Natural killer cell (primary cell): ENCODE measurements around the gene ZNF440. TPM values are rescaled to one million over a fixed set of nuclear protein-coding genes. Genes with fewer than 3 reads are reported as not detected.

Source experiments
- ATAC-seq, 3 donors: fragments of 150-1000 bp in 2 of 3; fragments of 200-7000 bp in 1 of 3; cut with Tn5 transposase; 1 replicate in 1 of 3; 2 replicates in 2 of 3; pipeline ENCODE4 v1.10.0; 2021; ENCODE audit warnings: mild to moderate bottlenecking in 2 of 3, moderate library complexity in 2 of 3
- DNase-seq, 2 donors: peaks; one replicate each; pipeline versions ENCODE4 v3.0.0 to v3.0.0-alpha.2; 2013 to 2021; ENCODE audit warnings: mixed read lengths in 1 of 2
- H3K27ac ChIP-seq: one replicate; pipeline ENCODE4 v1.5.1; 2013; ENCODE audit warnings: mild to moderate bottlenecking, low read length
- H3K27me3 ChIP-seq: one replicate; pipeline ENCODE4 v1.6.1; 2013; ENCODE audit warnings: low read length; ENCODE audit not compliant: control insufficient read depth, insufficient read depth
- H3K36me3 ChIP-seq: one replicate; pipeline ENCODE4 v1.6.1; 2013; ENCODE audit warnings: low read length; ENCODE audit not compliant: control insufficient read depth, insufficient read depth
- H3K4me1 ChIP-seq: one replicate; pipeline ENCODE4 v1.6.1; 2013; ENCODE audit warnings: low read length; ENCODE audit not compliant: control insufficient read depth, insufficient read depth
- H3K4me3 ChIP-seq: one replicate; pipeline ENCODE4 v1.5.1; 2013; ENCODE audit warnings: low read length
- H3K9me3 ChIP-seq: one replicate; pipeline ENCODE4 v1.6.1; 2013; ENCODE audit warnings: low read length; ENCODE audit not compliant: control insufficient read depth, insufficient read depth
- H3K27ac Mint-ChIP-seq, 2 donors: one replicate each; pipeline ENCODE4 v1.8.0; 2022; ENCODE audit warnings: mild to moderate bottlenecking in 2 of 2, mixed read lengths in 2 of 2, moderate library complexity in 1 of 2
- H3K27me3 Mint-ChIP-seq, 2 donors: one replicate each; pipeline ENCODE4 v1.8.0; 2022; ENCODE audit warnings: low read depth in 2 of 2, mixed read lengths in 2 of 2
- H3K36me3 Mint-ChIP-seq: one replicate; pipeline ENCODE4 v1.8.0; 2022; ENCODE audit warnings: mixed read lengths
- H3K4me1 Mint-ChIP-seq, 2 donors: one replicate each; pipeline ENCODE4 v1.8.0; 2022; ENCODE audit warnings: mixed read lengths in 2 of 2
- H3K4me3 Mint-ChIP-seq: one replicate; pipeline ENCODE4 v1.8.0; 2022; ENCODE audit warnings: mild to moderate bottlenecking, moderate library complexity, mixed read lengths
- H3K9me3 Mint-ChIP-seq, 2 donors: one replicate each; pipeline ENCODE4 v1.8.0; 2022; ENCODE audit warnings: mixed read lengths in 2 of 2
- CTCF ChIP-seq: fragments of 200-600 bp; IDR thresholded peaks from one replicate; pipeline ENCODE4 v1.8.0; 2022; ENCODE audit warnings: antibody characterized with exemption
- WGBS: methylation state at CpG from one replicate; pipeline ENCODE4 v1.1.7; 2013; ENCODE audit warnings: missing lambda C conversion rate; ENCODE audit not compliant: insufficient coverage; 5-methylcytosine and 5-hydroxymethylcytosine counted together
- intact Hi-C: fragments of 100-400 bp; cut with micrococcal nuclease; formaldehyde crosslinking; loops from one replicate; pipeline ENCODE4 v1.14.2; 2022
- total RNA-seq, 4 donors: library from RNA; stranded (reverse); fragments of 120-200 nt in 1 of 4; gene quantifications; one replicate each; pipeline versions ENCODE4 v1.2.3 to v1.2.4, GENCODE V29; 2013 to 2022

ZNF440 gene
- 10 to 100 TPM; 21.8 to 37.4 (median 26.6) TPM for total RNA-seq
- total RNA-seq (2013): 21.5 TPM

DNA sequence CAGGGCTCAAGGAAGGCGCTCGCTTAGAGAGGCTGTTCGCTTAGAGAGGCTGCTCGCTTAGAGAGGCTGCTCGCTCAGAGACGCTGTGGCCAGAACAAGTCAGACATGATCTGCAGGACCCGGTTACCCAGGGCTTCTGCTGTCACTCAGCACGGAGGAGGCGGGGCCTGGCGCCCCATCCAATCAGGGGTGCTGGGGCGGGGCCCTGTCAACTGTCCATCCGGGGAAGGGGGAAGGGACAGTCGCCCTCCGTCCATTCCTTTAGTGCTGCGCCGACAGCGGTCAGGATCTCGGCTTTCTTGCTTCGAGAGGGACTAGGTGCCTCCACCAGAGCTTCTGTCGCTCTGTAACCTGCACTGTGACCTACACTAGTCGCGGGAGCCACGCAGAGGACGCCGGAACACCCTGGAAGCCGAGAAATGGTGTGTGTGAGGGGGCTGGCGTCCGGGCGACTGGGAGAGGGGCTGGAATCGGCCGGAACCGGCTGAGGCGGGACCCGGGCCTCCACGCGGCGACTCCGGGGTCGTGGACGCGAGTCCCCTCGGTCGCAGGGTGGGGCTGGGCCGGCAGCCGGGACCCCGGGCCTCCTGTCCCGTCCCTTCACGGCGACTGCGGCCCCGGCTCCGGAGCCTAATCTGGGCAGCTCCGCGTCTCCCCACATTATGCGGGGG lies at the start of gene ZNF440:
Gene ZNF440 (plus strand): TSS at position 245 of the 671 bp plus-strand sequence. CDS start 175 bp downstream, at position 420.
- WGBS: under 1% methylated on average over 55 of the region's 55 CpGs
- H3K9me3 ChIP-seq: no peaks in the 10 kb centered on the region
- no peaks in the 10 kb centered on the region for H3K36me3 Mint-ChIP-seq
- peak; percentile 84 to 92 for DNase-seq
- H3K27ac ChIP-seq: peak within 1 kb of the TSS; percentile 55
- peak within 1 kb of the TSS; percentile 77 to 91 for H3K27ac Mint-ChIP-seq
- H3K4me1 Mint-ChIP-seq: peaks cover 25 to 32% of the 10 kb centered on the region in 2 donors
- H3K36me3 ChIP-seq: no peaks in the 10 kb centered on the region
- no peaks in the 10 kb centered on the region for H3K9me3 Mint-ChIP-seq
- H3K27me3 ChIP-seq: no peaks in the 10 kb centered on the region
- peak within 1 kb of the TSS; percentile 95 for H3K4me3 Mint-ChIP-seq
- ATAC-seq: peak; percentile 99 to 100 (median 99)
- H3K4me3 ChIP-seq: peak within 1 kb of the TSS; percentile 83
- H3K4me1 ChIP-seq: peaks cover 17% of the 10 kb centered on the region
- intact Hi-C loops: loop anchor here (1.0 to 5.0 kb wide), 2 partner anchors 16 to 33 kb away; partner anchors contain the start of genes ZNF439 and ZNF491
- TF ChIP-seq CTCF: no peak
- no peaks in the 10 kb centered on the region for H3K27me3 Mint-ChIP-seq

- DNase-seq (peak; percentile 89 to 95), ATAC-seq (peak; percentile 92 to 97 (median 96))
- H3K9me3 ChIP-seq: peaks cover 4% of the 10 kb centered on the region
- peak within 1 kb of the TSS; percentile 65 for H3K4me3 ChIP-seq
- TF ChIP-seq CTCF: no peak
- H3K27ac ChIP-seq: peak within 1 kb of the TSS; percentile 83
- H3K27me3 ChIP-seq: no peaks in the 10 kb centered on the region
- peaks cover 0 to under 1% of the 10 kb centered on the region in 2 donors for H3K9me3 Mint-ChIP-seq
- H3K27me3 Mint-ChIP-seq: peaks cover 0 to 3% of the 10 kb centered on the region in 2 donors
- intact Hi-C loops: loop anchor here (1.0 kb wide), 1 partner anchor 28 kb away; no protein-coding TSS in a partner anchor
- H3K4me3 Mint-ChIP-seq: peak within 1 kb of the TSS; percentile 98
- peaks cover 28 to 30% of the 10 kb centered on the region in 2 donors for H3K4me1 Mint-ChIP-seq
- H3K36me3 ChIP-seq: no peaks in the 10 kb centered on the region
- no peaks in the 10 kb centered on the region for H3K36me3 Mint-ChIP-seq
- WGBS: under 1% methylated on average over 61 of the region's 61 CpGs
- H3K4me1 ChIP-seq: peaks cover 19% of the 10 kb centered on the region
- H3K27ac Mint-ChIP-seq: peak within 1 kb of the TSS; percentile 91 to 98
Measured at GRCh38 chr19:11766597-11767591, 47.2 kb upstream of the ZNF440 start, which contains the start of gene ZNF441. Gene ZNF441, plus strand, starts transcription at chr19:11767000. Its CDS starts 194 bp downstream, at chr19:11767194.

DNA sequence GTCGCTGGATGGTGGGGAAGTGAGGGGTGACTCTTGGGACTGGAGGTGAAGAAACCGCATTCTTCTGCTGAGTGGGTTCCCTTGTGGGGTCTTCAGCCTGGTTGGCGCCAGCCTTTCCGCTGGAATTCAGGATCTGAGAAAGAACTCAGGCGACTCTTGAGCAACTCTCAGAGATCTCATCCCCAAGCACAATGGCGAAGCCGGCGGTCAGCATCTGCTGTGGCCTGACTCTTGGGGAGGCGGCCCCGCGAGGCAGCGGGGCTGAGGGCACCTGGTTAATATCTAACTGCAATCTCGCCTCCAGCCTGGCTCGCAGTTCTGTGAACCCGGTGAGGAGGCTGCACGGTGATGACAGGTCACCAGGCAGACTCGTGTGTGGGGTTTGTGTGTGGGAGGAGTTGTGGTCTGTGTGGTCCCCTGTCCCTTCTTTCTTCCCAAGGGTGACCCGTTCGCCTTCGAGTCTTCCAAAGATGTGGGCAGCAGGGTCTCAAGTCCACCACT lies 46.4 kb upstream of the ZNF440 start:
- H3K27ac ChIP-seq: peak overlapping the region; percentile 83
- Mint-ChIP-seq H3K4me1 (peaks cover 33 to 35% of the 10 kb centered on the region in 2 donors), H3K9me3 (peaks cover 0 to 4% of the 10 kb centered on the region in 2 donors), H3K4me3 (peak overlapping the region; percentile 98), H3K27me3 (peaks cover 0 to 3% of the 10 kb centered on the region in 2 donors), H3K27ac (peak overlapping the region; percentile 91 to 98), H3K36me3 (no peaks in the 10 kb centered on the region)
- no peaks in the 10 kb centered on the region for H3K36me3 ChIP-seq
- WGBS: 2% methylated on average over 20 of the region's 20 CpGs
- TF ChIP-seq CTCF: no peak
- no peaks in the 10 kb centered on the region for H3K27me3 ChIP-seq
- intact Hi-C loops: no loop called here
- H3K4me1 ChIP-seq: peaks cover 19% of the 10 kb centered on the region
- peak; percentile 38 to 39 for DNase-seq
- H3K4me3 ChIP-seq: peak overlapping the region; percentile 65
- peaks cover 10% of the 10 kb centered on the region for H3K9me3 ChIP-seq
- peak in 2 of 3 donors; percentile 8 to 16 for ATAC-seq
